HFF-Myc (cell line): ENCODE measurements around the gene SSH2.
A peak's percentile ranks its signal among the peaks of the same experiment; 100 is the strongest.

Experiments
- DNase-seq: peaks from one replicate; pipeline ENCODE4 v3.0.0-alpha.2; 2011; ENCODE audit warnings: low read depth; ENCODE audit errors: extremely low read depth
- H3K4me3 ChIP-seq: replicated peaks from 2 replicates; pipeline ENCODE4 v1.5.1; 2011; ENCODE audit warnings: low read depth, mild to moderate bottlenecking, control low read depth, low read length
- CTCF ChIP-seq: IDR thresholded peaks from 2 replicates; pipeline ENCODE4 v1.5.1; 2012; ENCODE audit warnings: mild to moderate bottlenecking, low read depth, low read length, control low read depth; ENCODE audit errors: missing control alignments

The SSH2 gene

DNA sequence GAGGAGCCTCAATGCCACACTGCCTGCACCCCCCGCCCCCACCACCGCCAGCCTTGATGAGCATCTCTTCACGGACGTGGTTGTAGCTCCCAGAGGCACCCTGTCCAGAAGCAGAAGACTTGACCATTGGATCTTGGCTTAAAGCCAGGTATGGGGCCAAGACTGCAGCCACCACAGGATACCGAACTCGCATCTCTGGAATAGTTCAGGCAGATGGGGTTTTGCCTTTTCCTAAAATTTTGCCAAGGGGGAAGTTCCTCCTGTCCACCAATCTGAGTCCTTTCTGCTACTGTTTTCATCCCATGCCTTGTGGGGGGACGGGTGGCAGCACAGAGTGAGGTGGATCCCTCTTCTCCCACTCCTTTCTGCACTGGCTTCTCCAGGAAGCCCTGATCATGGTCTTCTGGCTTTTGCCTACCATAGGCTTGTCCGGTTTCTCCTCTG, 308.3 kb downstream of the SSH2 start:
- 0 out of 2 replicates have a peak overlapping the region, but pooled peaks have one; percentile 51 for H3K4me3 ChIP-seq
- no peak for TF ChIP-seq CTCF

GRCh38 chr17:29620779-29621500, 309.1 kb downstream of the SSH2 start:
- no peak for TF ChIP-seq CTCF
- no peak overlapping the region for H3K4me3 ChIP-seq
- DNase-seq, result no peak

More for the DNA sequence above, 308.3 kb downstream of the SSH2 start:
- no peak for DNase-seq

GRCh38 chr17:29620271-29620670, 309.8 kb downstream of the SSH2 start:
- H3K4me3 ChIP-seq, result no peak overlapping the region
- TF ChIP-seq CTCF, result no peak
- DNase-seq, result no peak

GRCh38 chr17:29619251-29619650, 310.8 kb downstream of the SSH2 start:
- no peak overlapping the region for H3K4me3 ChIP-seq
- TF ChIP-seq CTCF, result peak; percentile 36
- DNase-seq, result no peak

DNA sequence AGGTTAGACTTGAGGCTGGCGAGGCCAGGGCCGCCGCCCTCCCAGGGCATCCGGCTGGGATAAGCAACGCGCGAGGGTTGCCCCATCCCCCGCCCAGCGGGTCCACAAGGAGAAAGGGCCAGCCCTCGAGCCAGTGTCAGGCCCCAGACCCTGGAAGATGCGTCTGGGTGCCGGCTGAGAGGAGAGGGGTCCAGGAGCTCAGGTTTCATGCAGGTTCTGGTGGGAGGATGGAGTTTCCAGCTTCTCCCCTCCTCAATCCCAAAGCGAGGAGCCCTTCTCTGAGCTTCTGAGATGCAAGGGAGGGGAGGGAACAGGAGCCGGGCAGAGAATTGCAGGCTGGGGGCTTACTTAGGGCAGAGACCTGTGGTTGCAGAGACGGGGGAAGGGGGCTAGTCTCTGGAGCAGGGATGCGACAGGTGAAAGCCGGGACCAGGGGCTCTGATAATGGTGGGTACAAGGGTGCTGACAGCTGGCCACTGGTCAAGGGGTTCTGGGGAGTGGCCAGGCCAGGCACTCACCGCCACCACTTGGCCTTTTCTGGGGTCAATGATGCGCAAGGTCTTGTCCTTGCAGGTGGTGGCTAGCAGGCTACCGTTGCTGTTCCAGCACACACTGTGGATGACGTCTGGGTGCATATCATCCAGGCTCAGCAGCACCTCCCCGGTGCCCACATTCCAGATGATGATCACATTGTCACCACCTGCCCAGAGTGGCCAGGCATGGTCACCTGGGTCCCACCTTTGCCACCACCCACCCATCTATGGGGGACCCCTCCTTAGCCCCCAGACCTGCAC, 311.6 kb downstream of the SSH2 start:
- no peak for TF ChIP-seq CTCF
- no peak overlapping the region for H3K4me3 ChIP-seq
- no peak for DNase-seq

GRCh38 chr17:29617481-29618271, 312.4 kb downstream of the SSH2 start:
- TF ChIP-seq CTCF, result peak; percentile 63
- no peak for DNase-seq

More at GRCh38 chr17:29617481-29618271, 312.4 kb downstream of the SSH2 start:
- H3K4me3 ChIP-seq, result no peak overlapping the region
